Heart left ventricle (tissue), 13 donors: Measurements from ENCODE around the gene DNAI2.

ENCODE experiments used
- POLR2A ChIP-seq, 2 donors: fragments of 450-650 bp; IDR thresholded peaks; one replicate each; pipeline ENCODE4 v1.6.1; 2017; ENCODE audit warnings: antibody characterized with exemption in 2 of 2, mild to moderate bottlenecking in 2 of 2, moderate library complexity in 2 of 2
- TF ChIP-seq, protein P1 (sequence below), 12 donors: fragments of 200-600 bp; sonication (generic) in 4 of 12; IDR thresholded peaks; one replicate each; pipeline versions ENCODE4 v1.5.0 to v1.8.0; 2018 to 2022; ENCODE audit warnings: antibody characterized with exemption in 12 of 12, mild to moderate bottlenecking in 5 of 12
- donor health status: ischemic (EF 13 %, LVEDD 7.1; RV severe dilation, severe dysfunction).
- donor health status: DM: no; HTN: yes; CAD: no.
- donor health status: DM: no; HTN: no; CAD: no.
- donor health status: ischemic (EF 25% LVEDD 6.9; RV normal size, moderate dysfunction).
- donor health status: ischemic (EF 25% LVEDD 5.7; RV mildly dilated, moderate dysfunction).
- donor health status: ischemic (EF 35%, LVEDD 5.7; RV mildly dilated, moderate dysfunction).
- donor health status: nonischemic (EF 11% LVEDD 7.7; RV severe dilation, severe dysfunction).
- donor health status: DM: yes; HTN: yes; CAD: no.
- donor health status: PGD.
- donor health status: ischemic (EF 29% LVEDD 5.4; RV normal size, mild dysfunction).
- donor health status: nonischemic (EF 23%, LVEDD 6.1; RV moderate dilation, normal function).

DNA sequence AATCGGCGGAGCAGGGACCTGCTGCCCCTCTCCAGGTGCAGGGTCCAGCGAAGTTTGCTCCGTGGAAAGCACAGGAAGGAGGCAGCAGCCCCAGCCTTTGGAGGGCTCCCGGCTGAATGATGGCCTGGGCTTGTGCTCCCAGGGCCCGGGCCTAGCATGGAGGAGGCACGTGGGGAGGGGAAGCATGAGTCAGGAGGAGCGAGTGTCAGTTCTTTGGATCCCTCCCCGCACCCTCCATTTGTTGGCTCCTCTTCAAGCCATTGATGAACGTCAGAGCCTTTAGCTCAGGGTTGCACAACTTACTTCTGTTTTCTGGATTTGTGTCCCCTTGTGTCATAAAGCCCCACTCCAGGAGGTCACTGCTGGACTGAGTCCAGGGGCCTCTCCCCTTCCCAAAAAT, 34.9 kb upstream of the DNAI2 start:
- TF ChIP-seq, protein P1, sequence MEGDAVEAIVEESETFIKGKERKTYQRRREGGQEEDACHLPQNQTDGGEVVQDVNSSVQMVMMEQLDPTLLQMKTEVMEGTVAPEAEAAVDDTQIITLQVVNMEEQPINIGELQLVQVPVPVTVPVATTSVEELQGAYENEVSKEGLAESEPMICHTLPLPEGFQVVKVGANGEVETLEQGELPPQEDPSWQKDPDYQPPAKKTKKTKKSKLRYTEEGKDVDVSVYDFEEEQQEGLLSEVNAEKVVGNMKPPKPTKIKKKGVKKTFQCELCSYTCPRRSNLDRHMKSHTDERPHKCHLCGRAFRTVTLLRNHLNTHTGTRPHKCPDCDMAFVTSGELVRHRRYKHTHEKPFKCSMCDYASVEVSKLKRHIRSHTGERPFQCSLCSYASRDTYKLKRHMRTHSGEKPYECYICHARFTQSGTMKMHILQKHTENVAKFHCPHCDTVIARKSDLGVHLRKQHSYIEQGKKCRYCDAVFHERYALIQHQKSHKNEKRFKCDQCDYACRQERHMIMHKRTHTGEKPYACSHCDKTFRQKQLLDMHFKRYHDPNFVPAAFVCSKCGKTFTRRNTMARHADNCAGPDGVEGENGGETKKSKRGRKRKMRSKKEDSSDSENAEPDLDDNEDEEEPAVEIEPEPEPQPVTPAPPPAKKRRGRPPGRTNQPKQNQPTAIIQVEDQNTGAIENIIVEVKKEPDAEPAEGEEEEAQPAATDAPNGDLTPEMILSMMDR (IDR thresholded peaks at IDR 0.05) = no peak
- TF ChIP-seq POLR2A (IDR thresholded peaks at IDR 0.05) = no peak
